Measurements from ENCODE around the gene EXPH5.

Gene EXPH5

DNA sequence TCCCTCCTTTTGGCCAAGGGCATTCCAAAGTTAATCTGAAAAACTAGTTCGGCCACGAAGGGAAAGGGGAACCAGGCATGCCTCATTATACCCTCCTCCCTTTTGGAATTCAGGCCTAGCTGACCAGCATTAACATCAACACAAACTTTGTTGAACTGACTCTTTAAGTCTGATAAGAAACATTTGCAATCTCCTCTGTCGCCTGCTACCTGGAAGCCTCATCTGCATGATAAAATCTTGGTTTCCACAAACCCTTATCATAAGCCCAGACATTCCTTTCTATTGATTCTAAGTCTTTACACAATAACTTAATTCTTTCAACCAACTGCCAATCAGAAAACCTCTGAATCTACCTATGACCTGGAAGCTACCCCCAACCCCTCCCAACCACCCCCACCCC, 106.7 kb downstream of the EXPH5 start:
- Histone ChIP-seq H3K9me3 (ENCODE audit: control insufficient read depth, insufficient read depth, low read depth, low read length) (no peaks in the 10 kb centered on the region), H3K4me1 (ENCODE audit: control insufficient read depth, insufficient read depth, low read length) (no peaks in the 10 kb centered on the region), H3K36me3 (ENCODE audit: control insufficient read depth in 2 of 2, insufficient read depth in 1 of 2, low read length in 2 of 2) (peaks cover 22 to 83% of the 10 kb centered on the region in 2 experiments), H3K4me3 (ENCODE audit: low read depth, low read length) (no peak overlapping the region), H3K27ac (ENCODE audit: extremely low read depth, low read depth, low read length) (no peak overlapping the region)
- POLR2A ChIA-PET = no interaction called here
- CTCF ChIA-PET = no interaction called here
- TF ChIP-seq, protein P1, sequence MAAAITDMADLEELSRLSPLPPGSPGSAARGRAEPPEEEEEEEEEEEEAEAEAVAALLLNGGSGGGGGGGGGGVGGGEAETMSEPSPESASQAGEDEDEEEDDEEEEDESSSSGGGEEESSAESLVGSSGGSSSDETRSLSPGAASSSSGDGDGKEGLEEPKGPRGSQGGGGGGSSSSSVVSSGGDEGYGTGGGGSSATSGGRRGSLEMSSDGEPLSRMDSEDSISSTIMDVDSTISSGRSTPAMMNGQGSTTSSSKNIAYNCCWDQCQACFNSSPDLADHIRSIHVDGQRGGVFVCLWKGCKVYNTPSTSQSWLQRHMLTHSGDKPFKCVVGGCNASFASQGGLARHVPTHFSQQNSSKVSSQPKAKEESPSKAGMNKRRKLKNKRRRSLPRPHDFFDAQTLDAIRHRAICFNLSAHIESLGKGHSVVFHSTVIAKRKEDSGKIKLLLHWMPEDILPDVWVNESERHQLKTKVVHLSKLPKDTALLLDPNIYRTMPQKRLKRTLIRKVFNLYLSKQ (tag by site-specific recombination; IDR thresholded peaks at IDR 0.05; ENCODE audit: borderline replicate concordance) = no peak
- TF ChIP-seq FEZF1 (tag by site-specific recombination; IDR thresholded peaks at IDR 0.05) = no peak
- TF ChIP-seq, protein P2, sequence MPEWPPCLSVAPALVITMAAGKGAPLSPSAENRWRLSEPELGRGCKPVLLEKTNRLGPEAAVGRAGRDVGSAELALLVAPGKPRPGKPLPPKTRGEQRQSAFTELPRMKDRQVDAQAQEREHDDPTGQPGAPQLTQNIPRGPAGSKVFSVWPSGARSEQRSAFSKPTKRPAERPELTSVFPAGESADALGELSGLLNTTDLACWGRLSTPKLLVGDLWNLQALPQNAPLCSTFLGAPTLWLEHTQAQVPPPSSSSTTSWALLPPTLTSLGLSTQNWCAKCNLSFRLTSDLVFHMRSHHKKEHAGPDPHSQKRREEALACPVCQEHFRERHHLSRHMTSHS (tag by site-specific recombination; IDR thresholded peaks at IDR 0.05) = no peak
- TF ChIP-seq ZNF394 (tag by site-specific recombination; IDR thresholded peaks at IDR 0.05; ENCODE audit: borderline replicate concordance) = no peak
- no peak for TF ChIP-seq ZNF341 (tag by site-specific recombination; IDR thresholded peaks at IDR 0.05; ENCODE audit: low read depth)
- no peak for TF ChIP-seq EGR2 (tag by site-specific recombination; IDR thresholded peaks at IDR 0.05; ENCODE audit: low read depth)
- TF ChIP-seq, protein P3, sequence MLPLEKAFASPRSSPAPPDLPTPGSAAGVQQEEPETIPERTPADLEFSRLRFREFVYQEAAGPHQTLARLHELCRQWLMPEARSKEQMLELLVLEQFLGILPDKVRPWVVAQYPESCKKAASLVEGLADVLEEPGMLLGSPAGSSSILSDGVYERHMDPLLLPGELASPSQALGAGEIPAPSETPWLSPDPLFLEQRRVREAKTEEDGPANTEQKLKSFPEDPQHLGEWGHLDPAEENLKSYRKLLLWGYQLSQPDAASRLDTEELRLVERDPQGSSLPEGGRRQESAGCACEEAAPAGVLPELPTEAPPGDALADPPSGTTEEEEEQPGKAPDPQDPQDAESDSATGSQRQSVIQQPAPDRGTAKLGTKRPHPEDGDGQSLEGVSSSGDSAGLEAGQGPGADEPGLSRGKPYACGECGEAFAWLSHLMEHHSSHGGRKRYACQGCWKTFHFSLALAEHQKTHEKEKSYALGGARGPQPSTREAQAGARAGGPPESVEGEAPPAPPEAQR (tag by site-specific recombination; IDR thresholded peaks at IDR 0.05) = no peak
- TF ChIP-seq, protein P4, sequence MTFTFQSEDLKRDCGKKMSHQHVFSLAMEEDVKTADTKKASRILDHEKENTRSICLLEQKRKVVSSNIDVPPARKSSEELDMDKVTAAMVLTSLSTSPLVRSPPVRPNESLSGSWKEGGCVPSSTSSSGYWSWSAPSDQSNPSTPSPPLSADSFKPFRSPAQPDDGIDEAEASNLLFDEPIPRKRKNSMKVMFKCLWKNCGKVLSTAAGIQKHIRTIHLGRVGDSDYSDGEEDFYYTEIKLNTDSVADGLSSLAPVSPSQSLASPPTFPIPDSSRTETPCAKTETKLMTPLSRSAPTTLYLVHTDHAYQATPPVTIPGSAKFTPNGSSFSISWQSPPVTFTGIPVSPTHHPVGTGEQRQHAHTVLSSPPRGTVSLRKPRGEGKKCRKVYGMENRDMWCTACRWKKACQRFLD (tag by site-specific recombination; IDR thresholded peaks at IDR 0.05) = no peak

DNA sequence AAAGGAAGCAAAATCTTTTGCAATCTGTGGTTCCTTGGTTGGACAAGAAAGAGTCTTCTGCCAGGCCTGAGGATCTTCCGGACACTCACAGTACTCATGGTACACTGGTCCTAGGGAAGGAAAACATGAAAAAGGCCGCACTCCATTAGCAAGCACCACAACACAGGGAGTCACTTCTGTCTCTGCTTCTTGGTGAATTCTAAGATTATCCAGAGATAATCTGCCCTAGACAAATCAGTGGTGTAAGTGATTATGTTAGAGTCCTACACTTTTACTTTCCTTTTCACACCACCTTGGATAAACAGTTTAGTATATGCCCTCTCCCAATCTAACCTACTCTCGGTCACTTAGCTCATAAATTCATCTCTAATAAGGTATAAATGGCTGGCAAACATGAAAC, 107.2 kb downstream of the EXPH5 start:
- H3K9me3 ChIP-seq (ENCODE audit: control insufficient read depth, insufficient read depth, low read depth, low read length) = no peaks in the 10 kb centered on the region
- no peaks in the 10 kb centered on the region for H3K4me1 ChIP-seq (ENCODE audit: control insufficient read depth, insufficient read depth, low read length)
- CTCF ChIA-PET = no interaction called here
- TF ChIP-seq ZNF416 (tag by site-specific recombination; IDR thresholded peaks at IDR 0.05) = no peak
- TF ChIP-seq ZNF140 (tag by site-specific recombination; IDR thresholded peaks at IDR 0.05) = no peak
- TF ChIP-seq ZNF175 (tag by site-specific recombination; IDR thresholded peaks at IDR 0.05) = no peak
- TF ChIP-seq ZNF394 (tag by site-specific recombination; IDR thresholded peaks at IDR 0.05; ENCODE audit: borderline replicate concordance) = no peak
- TF ChIP-seq ZBTB7A (tag by site-specific recombination; IDR thresholded peaks at IDR 0.05; ENCODE audit: low read depth) = no peak
- no peak for TF ChIP-seq ZNF544 (tag by site-specific recombination; IDR thresholded peaks at IDR 0.05)
- no peak for TF ChIP-seq ZNF501 (tag by site-specific recombination; IDR thresholded peaks at IDR 0.05)
- TF ChIP-seq ZNF558 (tag by site-specific recombination; IDR thresholded peaks at IDR 0.05) = no peak
- TF ChIP-seq SALL2 (tag by site-specific recombination; IDR thresholded peaks at IDR 0.05; ENCODE audit: borderline replicate concordance) = no peak
- TF ChIP-seq, protein P5, sequence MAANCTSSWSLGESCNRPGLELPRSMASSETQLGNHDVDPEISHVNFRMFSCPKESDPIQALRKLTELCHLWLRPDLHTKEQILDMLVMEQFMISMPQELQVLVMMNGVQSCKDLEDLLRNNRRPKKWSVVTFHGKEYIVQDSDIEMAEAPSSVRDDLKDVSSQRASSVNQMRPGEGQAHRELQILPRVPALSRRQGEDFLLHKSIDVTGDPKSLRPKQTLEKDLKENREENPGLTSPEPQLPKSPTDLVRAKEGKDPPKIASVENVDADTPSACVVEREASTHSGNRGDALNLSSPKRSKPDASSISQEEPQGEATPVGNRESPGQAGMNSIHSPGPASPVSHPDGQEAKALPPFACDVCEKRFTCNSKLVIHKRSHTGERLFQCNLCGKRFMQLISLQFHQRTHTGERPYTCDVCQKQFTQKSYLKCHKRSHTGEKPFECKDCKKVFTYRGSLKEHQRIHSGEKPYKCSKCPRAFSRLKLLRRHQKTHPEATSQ (tag by site-specific recombination; IDR thresholded peaks at IDR 0.05) = no peak
- TF ChIP-seq ZBTB17 (tag by site-specific recombination; IDR thresholded peaks at IDR 0.05) = no peak
- TF ChIP-seq, protein P6, sequence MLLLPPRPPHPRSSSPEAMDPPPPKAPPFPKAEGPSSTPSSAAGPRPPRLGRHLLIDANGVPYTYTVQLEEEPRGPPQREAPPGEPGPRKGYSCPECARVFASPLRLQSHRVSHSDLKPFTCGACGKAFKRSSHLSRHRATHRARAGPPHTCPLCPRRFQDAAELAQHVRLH (tag by site-specific recombination; IDR thresholded peaks at IDR 0.05) = no peak
- TF ChIP-seq, protein P7, sequence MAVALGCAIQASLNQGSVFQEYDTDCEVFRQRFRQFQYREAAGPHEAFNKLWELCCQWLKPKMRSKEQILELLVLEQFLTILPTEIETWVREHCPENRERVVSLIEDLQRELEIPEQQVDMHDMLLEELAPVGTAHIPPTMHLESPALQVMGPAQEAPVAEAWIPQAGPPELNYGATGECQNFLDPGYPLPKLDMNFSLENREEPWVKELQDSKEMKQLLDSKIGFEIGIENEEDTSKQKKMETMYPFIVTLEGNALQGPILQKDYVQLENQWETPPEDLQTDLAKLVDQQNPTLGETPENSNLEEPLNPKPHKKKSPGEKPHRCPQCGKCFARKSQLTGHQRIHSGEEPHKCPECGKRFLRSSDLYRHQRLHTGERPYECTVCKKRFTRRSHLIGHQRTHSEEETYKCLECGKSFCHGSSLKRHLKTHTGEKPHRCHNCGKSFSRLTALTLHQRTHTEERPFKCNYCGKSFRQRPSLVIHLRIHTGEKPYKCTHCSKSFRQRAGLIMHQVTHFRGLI (tag by site-specific recombination; IDR thresholded peaks at IDR 0.05) = no peak
- no peak for TF ChIP-seq ZBTB48 (tag by site-specific recombination; IDR thresholded peaks at IDR 0.05)
- no peak for TF ChIP-seq IKZF3 (tag by site-specific recombination; IDR thresholded peaks at IDR 0.05)
- no peak for TF ChIP-seq ZSCAN30 (tag by site-specific recombination; IDR thresholded peaks at IDR 0.05)
- no peak for TF ChIP-seq ZNF747 (tag by site-specific recombination; IDR thresholded peaks at IDR 0.05)
- TF ChIP-seq ZNF146 (tag by site-specific recombination; IDR thresholded peaks at IDR 0.05) = no peak
- no peak for TF ChIP-seq MYNN (tag by site-specific recombination; IDR thresholded peaks at IDR 0.05; ENCODE audit: borderline replicate concordance)
- TF ChIP-seq OSR2 (tag by site-specific recombination; IDR thresholded peaks at IDR 0.05) = no peak
- H3K4me3 ChIP-seq (ENCODE audit: low read depth, low read length) = no peak overlapping the region
- H3K27ac ChIP-seq (ENCODE audit: extremely low read depth, low read depth, low read length) = no peak overlapping the region
- POLR2A ChIA-PET = no interaction called here
- peaks cover 22 to 88% of the 10 kb centered on the region in 2 experiments for H3K36me3 ChIP-seq (ENCODE audit: control insufficient read depth in 2 of 2, insufficient read depth in 1 of 2, low read length in 2 of 2)
